ENCODE measurements around the gene CRLF1. TPM values are rescaled to one million over a fixed set of nuclear protein-coding genes. Genes with fewer than 3 reads are reported as not detected.

CRLF1 gene
- total and polyA plus RNA-seq, 12 donors, result 0.68 to 161 (median 5.4) TPM

DNA sequence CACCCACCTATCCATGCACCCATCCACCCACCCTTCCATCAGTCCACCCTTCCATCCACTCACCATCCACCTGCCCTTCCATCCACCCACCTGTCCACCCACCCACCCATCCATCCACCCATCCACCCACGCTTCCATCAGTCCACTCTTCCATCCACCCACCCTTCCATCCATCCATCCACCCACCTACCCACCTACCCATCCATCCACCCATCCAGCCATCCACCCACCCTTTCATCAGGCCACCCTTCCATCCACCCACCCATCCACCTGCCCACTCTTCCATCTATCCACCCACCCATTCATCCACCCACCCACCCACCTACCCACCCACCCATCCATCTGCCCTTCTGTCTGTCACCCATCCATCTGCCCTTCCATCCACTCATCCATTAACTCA, 47.3 kb upstream of the CRLF1 start:
- no peak for ATAC-seq
- no peak for TF ChIP-seq CTCF (IDR thresholded peaks at IDR 0.05)
- Histone ChIP-seq H3K4me1 (peaks cover 24 to 63% (median 49%) of the 10 kb centered on the region in 9 donors), H3K9me3 (no peaks in the 10 kb centered on the region), H3K36me3 (no peaks in the 10 kb centered on the region), H3K27ac (no peak overlapping the region), H3K27me3 (no peaks in the 10 kb centered on the region), H3K4me3 (no peak overlapping the region)
- 100% methylated on average over 1 of the region's 1 CpG for whole genome bisulfite sequencing, 2 donors
- intact Hi-C loops (cut with DNase I), result loop anchor here in 1 of 10 donors (10.0 kb wide), 1 partner anchor 209 kb away; no protein-coding TSS in a partner anchor
- no peak for DNase-seq

DNA sequence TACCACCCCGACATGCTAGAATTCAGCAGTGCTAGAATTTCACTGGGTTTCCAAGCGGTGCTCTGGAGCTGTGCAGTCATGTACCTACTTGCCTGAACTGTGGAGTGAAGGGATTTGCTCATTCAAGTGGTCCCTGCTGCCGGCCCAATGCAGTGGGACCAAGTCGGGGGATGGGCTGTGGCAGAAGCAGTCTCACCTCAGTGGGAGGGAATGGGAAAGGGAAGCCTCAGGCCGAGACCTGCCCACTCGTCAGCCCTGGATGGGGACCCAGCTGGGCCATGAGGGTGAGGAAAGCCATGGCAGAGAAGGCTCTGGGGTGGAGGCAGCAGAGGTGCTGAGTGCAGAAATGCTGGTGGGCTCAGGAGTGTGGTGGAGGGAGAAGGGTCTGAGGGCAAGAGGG, 45.1 kb upstream of the CRLF1 start:
- Histone ChIP-seq H3K36me3 (no peaks in the 10 kb centered on the region), H3K27ac (peak overlapping the region in 6 of 10 donors; percentile 86 to 97 (median 92)), H3K27me3 (no peaks in the 10 kb centered on the region), H3K4me3 (no peak overlapping the region), H3K9me3 (no peaks in the 10 kb centered on the region), H3K4me1 (peaks cover 17 to 55% (median 39%) of the 10 kb centered on the region in 9 donors)
- ATAC-seq, result no peak
- no peak for TF ChIP-seq CTCF (IDR thresholded peaks at IDR 0.05)
- intact Hi-C loops (cut with DNase I), result loop anchor here in 2 of 10 donors (2.0 to 10.0 kb wide), 2 partner anchors 31 to 207 kb away; partner anchors contain the start of gene CRTC1 (in 1 of the 2)
- 87 to 88% methylated on average over 6 of the region's 6 CpGs for WGBS, 2 donors
- DNase-seq, result no peak

- DNase-seq (no peak), ATAC-seq (no peak)
- TF ChIP-seq CTCF (IDR thresholded peaks at IDR 0.05), result no peak
- 88 to 100% methylated on average over 1 of the region's 1 CpG for WGBS, 2 donors
- intact Hi-C loops (cut with DNase I), result loop anchor here in 2 of 10 donors (2.0 to 10.0 kb wide), 2 partner anchors 32 to 206 kb away; partner anchors contain the start of gene CRTC1 (in 1 of the 2)
- Histone ChIP-seq H3K4me1 (peaks cover 15 to 51% (median 36%) of the 10 kb centered on the region in 9 donors), H3K27me3 (no peaks in the 10 kb centered on the region), H3K9me3 (no peaks in the 10 kb centered on the region), H3K27ac (peak overlapping the region; percentile 70 to 97 (median 88)), H3K36me3 (no peaks in the 10 kb centered on the region), H3K4me3 (peak overlapping the region in 1 of 10 donors; percentile 26)
These were observed 44.7 kb upstream of the CRLF1 start for GRCh38 chr19:18651300-18651699.

DNA sequence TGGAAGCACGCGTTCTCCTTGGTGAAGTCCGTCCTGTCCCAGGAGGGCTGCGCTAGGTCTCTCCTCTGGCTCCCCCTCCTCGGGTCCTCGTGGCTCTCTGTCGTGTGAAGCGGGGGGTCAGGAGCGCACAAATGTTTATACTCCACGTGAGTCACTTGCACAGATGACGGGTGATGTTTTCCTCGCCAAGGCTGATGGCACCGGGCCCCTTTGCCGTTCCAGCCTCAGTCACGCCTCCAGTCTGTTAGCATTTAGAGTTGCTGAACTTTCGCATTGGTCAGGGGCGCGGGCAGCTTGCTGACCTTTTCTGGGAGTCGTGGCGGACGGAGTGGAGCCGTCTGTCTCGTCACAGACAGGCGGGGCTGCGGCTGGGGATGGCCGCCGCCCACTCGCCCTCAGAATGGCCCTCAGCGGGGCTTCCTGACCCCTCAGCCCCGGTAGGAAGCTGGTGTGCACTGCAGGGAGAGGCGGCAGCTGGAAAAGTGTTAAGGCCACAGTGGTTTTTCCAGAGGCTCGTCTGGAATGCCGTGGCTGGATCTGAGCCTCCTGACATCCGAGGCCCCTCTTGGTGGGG, 44.0 kb upstream of the CRLF1 start:
- peak overlapping the region in 8 of 10 donors; percentile 6 to 40 (median 30) for H3K4me3 ChIP-seq
- DNase-seq, result peak; percentile 78 to 84
- H3K27ac ChIP-seq, result peak overlapping the region; percentile 70 to 97 (median 88)
- intact Hi-C loops (cut with DNase I), result loop anchor here in 2 of 10 donors (2.0 to 10.0 kb wide), 2 partner anchors 32 to 206 kb away; partner anchors contain the start of gene CRTC1 (in 1 of the 2)
- WGBS, 2 donors, result 36 to 46% methylated on average over 34 of the region's 34 CpGs
- H3K36me3 ChIP-seq, result no peaks in the 10 kb centered on the region
- ATAC-seq, result peak; percentile 46 to 82 (median 74)
- no peaks in the 10 kb centered on the region for H3K9me3 ChIP-seq
- H3K27me3 ChIP-seq, result no peaks in the 10 kb centered on the region
- H3K4me1 ChIP-seq, result peaks cover 15 to 49% (median 36%) of the 10 kb centered on the region in 9 donors
- peak in 1 of 9 donors; percentile 12 for TF ChIP-seq CTCF (IDR thresholded peaks at IDR 0.05)
